HuH-7.5 (cell line): ENCODE data around the gene FH.

Source experiments
- DNase-seq: peaks from one replicate; pipeline ENCODE4 v3.0.0; 2011; ENCODE audit warnings: low spot score

FH gene

DNA sequence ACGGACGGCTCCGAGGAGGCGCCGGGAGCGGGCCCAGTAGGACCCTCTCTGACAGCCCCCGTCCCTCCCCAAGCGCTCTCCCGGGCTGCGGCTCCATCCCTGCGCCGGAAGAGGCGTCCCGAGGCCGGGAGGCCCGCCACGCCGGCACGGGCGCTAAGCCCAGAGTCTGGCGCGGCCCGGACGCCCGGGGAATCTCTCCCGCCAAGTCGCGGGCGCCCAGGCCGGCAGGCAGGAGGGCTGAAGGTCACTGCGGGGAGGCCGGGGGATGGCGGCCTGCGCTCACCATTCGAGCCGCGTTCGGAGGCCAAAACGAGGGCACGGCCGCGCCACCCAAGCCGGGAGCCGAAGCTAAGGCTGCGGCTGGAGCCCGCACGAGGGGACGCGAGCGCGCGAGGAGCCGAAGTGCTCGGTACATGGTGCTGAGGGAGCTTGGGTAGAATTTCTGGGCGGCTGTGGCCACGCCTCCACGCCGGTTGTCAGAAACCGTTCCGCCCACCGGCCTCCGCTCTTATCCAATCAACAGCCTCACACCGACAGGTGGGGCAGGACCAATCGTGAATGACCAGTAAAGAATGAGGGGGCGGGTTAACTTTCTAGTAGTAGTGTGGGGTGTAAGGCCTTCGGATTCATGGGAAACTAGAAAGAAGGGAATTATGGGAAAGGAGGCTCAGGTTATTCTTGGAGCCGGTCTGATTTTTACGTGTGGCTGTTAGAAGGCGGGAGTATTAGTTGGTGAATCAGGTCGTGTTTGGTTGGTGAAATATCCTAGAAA, at the start of gene FH:
TSS of gene FH (minus strand) at position 448 of the 772 bp plus-strand sequence. CDS start at position 415, 33 bp downstream.
- peak; percentile 71 for DNase-seq

DNA sequence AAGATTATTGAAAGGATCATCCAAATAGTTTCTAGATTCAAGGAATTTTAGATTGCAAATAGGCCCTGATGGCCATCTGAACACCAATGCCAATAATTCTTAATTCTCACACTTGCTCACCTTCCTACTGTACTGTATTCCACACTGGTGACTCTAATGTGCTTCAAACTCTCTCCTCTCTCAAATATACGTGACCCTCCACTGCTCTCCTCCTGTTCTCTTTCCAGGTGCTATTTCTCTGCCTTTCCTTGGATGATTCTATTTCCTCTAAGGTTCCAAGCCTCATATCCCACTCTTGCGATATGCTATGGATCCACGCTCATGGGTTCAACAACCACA, 41.3 kb upstream of the FH start:
- no peak for DNase-seq

DNA sequence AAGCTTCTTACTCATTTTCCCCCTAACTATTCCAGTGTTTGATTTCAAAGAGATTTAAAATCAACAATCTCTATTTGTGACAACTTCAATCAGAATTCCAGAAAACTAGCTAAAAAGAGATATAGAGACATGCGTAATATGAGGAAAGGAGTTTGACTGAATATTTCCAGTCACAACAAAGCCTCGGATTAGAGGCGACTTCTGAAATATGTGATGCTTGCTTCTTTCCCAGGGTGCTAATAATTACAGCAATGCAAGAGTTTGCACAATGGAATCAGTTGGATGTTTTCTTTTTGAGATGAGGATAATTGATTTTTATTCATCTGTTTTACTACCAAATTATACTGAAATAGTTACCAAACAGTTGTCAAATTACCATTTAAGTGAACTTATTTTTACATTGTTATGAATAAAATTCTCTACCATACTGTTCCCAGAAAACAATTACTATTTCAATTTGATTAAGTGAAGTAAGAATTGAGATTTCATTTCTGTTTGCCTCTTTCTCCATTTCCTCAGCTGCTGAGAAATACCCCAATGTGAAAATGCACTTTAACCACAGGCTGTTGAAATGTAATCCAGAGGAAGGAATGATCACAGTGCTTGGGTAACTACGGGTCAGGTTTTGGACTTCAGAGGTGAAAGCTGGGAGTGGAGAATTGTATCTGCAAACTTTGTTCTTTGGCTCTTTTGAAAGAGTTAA, 40.7 kb upstream of the FH start:
- peak; percentile 9 for DNase-seq

DNA sequence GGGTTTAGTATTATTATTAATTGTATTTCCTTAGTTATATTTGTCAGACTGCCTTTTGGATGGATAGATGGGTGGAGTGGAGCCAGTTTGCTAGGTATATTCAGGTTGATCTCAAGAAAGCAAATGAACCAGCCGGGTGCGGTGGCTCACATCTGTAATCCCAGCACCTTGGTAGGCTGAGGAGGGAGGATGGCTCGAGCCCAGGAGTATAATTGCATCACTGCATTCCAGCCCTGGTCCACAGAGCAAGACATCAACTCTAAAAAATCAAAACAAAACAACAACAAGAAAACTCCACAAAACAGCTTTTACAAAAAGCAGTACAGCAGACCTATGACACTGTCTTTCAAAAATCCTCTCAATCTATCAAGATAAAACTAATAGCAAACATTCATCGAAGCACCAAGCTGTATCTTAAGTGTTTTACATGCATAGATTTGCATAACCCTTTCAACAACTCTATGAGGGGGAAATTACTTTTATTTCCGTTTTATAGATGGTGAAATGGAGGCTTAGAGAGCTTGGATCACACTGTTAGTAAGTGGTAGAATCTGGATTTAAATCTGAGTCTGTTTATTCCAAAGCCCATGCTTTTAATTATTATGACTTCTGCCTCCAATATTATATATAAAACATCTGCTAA, 38.1 kb upstream of the FH start:
- DNase-seq = no peak

DNA sequence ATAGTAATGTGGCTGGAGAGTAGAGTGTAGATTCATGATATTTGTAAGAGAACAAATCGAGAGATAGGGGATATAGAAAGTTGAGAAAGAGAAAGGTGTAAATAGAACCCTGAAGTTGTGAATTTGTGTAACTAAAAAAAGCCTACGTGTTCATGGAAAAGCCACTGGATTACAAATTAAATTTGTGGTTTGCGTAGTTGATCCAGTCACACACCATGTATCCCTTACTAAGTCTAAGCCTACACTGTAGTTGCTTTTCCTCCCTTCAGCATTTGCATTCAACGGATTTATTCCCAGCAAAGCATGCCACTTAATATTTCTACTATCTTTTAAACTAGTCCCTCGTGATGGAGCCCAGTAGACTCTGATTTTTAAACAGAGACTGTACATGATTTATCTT, 37.5 kb upstream of the FH start:
- DNase-seq = no peak

DNA sequence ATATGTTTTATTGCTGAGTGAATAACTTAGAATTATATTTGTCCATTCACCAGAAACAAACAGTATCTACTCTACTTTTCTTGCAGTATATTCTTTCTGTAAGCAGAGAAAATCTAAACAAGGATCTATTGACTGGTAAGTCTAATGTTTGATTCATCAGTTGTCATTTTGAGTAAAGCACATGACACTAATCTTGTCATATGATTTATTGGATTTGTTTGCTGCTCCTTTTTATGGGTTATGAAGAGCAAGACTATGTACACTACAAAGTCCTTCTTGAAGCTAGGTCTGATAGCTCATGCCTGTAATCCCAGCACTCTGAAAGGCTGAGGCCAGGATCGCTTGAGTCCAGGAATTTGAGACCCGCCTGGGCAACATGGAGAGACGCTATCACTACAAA, 36.0 kb upstream of the FH start:
- no peak for DNase-seq

DNA sequence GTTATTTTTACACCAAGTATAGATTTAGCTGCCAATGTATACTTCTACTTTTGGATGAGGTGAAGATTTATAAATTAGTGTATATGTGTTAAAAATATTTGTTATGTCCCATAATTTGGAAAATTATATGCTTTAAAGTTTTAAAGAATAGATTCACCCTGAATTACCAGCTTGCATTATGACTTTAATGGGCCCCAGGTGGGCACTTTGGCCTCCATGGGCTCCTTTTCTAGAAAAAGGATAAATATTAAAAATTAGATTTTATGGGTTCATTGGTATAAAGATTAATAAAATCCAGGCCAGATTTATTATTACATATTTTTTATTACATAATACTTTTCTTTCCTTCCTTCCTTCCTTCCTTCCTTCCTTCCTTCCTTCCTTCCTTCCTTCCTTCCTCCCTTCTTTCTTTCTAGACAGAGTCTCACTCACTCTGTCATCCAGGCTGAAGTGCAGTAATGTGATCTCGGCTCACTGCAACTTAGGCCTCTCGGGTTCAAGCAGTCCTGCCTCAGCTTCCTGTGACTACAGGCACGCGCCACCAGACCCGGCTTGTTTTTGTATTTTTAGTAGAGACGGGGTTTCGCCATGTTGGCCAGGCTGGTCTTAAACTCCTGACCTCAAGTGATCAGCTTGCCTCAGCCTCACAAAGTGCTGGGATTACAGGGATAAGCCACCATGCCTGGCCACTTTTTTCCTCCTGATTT, 34.5 kb upstream of the FH start:
- no peak for DNase-seq

DNA sequence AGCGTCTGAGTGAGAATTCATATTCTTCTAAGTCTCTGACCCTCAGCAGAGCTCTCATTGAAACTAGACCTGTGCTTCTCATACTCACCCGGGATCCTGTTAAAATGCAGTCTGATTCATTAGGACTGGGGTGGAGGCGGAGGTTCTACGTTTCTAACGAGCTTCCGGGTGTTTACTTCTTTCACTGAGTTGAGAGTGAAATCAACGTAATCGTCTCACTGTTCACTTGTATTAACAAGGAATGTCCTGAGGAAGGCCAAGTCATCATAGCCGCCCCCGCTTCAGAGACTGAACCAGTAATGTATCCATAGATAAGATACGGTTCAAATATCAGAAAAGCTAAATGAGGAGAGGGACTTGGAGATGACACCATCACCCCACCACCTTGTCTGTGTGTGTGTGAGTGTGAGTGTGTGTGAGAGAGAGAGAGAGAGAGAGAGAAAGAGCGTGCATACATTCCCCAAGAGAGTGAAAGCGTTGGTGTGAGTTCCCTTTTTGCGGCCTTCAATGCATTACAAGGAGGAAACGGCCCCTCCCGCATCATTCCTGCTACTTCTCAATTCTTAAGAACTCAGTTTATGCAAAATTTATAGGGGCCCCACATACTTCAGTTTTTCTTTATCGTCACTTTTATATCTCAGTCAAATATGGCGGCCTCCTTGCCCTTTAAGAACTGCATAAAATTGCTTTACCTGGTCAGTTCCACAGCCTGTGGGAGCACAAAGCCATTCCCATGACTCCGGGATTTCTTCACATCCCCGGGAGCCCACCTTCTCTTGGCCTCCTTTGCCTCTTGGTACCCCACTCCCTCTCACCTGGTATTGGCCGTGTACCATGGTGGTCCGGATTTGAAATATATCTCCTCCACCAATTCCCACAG, 32.4 kb upstream of the FH start:
- no peak for DNase-seq

DNA sequence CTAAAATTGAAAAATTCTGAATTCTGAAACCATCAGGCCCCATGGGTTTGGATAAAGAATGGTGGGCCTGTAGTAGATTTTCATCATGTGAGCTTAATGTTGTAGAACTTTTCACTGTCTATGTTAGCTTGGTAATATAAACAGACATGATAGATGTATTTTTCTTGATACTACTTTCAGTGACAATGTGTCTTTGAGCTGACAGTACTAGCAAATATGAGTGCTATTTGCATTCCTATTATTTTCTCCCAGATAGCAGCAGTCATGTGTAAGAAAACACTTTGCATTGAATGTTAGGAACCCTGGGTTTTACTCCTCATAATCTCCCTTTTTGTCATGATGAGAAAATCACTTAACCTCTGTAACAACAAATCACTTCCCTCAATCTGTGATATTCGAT, 30.8 kb upstream of the FH start:
- DNase-seq = no peak

DNA sequence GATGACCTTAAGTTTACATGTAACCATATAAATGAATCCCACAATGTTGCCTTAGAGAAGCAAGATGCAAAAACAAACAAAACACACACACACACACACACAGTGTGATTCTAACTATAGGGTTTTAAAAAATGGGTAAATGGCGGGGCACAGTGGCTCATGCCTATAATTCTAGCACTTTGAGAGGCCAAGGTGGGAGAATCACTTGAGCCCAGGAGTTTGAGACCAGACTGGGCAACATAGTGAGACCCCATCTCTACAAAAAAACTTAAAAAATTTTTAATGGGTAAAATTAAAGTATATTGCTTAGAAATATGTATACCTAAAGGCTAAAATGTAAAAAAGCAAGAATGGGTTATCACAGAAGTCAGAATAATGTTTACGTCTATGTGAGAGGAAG, 28.5 kb upstream of the FH start:
- no peak for DNase-seq

DNA sequence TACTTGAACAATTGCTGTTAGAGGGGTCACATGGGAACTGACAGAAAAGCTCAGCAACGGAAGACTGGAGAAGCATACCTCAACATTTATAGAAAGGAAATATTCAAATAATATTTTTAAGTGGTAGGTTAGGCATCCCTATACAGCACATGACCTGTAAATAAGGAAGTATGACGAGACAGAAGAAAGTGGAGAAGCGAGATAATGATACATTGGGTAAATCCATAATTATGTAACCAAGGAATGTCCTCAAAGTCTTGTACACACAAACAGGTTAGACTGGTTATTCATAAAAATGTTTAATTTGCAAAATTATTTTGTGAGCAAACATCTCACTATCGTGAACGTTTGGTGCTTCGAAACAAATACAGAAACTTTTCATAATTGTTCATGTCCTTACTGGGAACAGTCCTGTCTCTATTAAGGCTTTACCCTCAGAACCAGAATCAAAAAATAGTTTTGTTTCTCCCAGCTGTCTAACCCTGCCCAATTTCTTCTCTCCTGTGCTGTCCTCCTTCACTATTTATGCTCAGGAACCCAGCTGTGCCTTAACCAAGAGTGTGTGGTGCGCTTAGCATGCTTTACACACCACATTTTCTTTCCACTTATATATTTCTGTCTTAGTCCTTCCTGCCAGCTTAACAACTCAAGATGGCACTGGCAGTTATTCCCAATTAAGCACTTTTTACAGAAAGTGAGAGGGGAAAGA, 22.8 kb upstream of the FH start:
- DNase-seq = no peak

DNA sequence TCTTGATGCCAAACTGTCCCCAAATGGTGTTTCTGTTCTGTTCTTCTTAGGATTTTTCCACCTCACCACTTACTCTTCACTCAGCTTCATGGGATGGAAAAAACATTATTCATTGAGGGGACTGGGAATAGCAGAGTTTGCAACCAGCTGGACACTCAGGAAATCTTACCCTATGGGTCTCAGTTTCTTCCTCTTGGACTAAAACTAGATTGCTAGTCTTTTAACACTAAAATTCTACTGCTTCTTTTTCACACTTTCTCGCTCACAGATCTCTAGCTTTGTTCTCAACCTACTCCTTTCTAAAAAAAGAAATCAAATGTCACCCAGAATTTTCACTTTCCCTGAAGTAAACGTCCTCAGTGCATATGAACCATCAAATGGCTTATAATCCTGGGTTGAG, 17.4 kb upstream of the FH start:
- DNase-seq = no peak

DNA sequence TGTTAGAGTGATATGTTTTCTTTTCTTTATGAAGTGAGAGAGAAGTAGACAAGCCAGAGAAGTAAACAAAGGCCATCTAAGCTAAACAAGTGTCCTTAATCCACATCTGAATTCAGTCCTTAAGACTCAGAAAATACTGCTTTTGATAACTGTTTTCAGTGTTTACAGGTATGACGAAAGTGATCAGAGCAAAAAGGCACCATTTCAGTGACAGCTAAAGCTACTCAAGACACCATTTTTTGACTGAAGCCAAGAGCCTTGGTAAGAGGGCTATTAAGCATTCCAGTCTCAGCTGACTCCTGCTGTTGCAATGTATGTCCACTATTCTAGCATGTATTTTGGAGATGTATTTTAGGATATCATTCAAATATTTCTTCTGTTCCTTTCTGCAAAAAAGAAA, 16.7 kb upstream of the FH start:
- no peak for DNase-seq

DNA sequence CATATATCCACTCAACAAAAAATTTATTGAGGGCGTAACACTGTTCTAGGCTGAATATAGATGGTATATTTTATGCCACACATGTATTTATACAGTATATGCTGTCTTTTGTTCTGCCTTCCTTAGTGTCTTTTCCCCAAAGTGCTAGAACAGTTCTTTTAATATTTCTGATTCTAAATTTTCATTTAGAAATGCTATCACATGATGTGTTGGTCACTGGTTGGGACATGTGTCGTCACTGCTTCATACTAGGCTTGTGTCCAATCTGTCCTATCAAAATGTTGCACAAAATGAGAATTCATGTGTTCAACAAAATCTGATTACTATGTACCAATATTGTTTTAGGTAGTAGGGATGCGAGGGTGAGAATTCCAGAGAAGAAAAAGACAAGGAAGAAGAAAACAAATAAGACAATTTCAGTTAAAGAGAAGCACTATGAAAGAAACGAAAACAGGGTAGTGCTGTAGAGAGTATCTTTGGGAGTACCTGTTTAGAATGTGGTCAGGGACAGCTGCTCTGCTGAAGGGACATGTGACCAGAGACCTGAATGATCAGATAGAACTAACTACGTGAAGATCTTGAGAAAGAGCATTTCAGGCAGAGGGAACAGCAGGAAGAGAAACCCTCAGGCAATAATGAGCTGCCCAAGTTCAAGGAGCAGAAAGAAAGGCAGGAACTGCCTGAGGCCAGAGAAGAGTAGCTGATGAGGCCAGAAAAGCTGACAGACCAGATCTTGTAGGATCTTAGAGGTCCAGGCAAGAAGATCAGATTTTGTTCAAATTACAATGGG, 14.0 kb upstream of the FH start:
- DNase-seq = no peak

DNA sequence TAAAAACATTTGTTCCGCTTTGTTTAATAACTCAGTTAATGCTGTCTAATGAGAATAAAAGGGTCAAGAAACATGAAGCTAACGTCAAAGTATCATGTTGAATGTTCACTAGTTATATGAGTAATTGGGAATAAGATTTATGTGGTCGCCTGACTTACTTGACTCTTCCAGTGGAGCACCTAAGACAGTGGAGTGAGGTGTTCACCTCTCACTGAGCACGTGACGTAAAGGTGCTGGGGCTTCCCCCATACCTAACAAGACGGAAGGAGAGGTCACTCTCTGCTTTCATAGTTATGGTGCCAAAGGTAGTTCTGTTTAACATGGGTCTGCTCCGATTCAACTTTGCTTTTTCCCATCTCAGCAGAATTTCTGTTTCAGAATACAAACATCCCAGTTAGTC, 13.3 kb upstream of the FH start:
- no peak for DNase-seq

DNA sequence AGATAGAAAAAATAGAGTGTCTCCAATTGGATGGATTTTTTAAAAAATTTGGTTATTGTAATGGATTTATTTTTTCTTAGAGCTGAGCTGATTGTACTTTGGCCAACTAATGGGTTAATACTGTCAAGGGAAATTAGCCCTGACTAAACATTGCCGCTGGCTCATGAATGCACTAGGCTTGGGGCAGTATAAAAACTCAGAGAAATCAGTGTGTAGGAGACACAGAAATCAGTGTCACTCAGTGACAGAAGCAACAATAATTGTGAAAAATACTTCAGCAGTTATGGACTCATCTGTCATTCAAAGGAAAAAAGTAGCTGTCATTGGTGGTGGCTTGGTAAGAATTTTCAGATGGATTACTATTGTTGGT, 12.6 kb upstream of the FH start, which contains the start of gene KMO:
TSS of gene KMO (plus strand) at position 217 of the 370 bp plus-strand sequence. CDS start at position 284, 67 bp downstream.
- DNase-seq = no peak

DNA sequence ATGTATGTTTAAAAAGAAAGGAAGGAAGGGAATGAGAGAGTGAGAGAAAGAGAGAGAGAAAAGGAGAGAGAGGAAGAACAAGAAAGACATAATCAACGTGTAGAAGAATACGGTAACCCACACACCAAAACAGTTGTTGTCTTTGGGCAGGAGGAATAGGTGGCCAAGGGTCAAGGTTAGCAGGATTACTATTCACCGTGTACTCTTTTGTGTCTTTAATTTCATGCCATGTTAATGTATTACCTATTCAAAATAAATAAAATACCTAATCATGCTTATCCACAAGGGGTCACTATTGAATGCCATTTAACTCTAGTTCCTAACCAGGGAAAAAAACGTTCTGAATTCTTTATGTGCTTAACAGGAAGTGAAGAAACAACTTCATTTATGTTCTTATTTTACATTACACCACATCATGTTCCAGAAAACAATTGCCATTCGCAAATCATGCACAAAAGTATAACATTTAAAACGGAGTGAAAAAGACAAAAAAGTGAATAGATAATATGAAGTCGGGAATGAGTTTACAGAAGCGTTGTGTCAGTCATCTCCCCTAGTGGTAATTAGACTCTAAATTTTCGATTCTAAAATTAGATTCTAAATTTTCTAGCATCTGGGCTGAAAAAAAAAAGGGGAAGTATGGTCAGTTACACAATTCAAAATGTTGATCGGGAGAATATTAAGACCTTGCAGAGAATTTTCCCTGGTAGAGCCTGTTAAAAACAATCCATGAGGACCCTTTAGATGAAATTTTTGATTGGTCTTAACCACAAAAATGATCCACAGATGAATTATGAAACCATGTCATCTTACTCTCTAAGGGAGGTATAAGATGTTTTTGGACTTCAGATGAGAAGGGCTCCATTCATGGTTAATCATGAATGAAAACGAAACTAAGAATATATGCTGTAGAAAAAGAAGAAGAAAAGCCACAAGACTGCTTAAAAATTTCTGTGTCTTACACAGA, 11.9 kb upstream of the FH start:
- peak; percentile 7 for DNase-seq

DNA sequence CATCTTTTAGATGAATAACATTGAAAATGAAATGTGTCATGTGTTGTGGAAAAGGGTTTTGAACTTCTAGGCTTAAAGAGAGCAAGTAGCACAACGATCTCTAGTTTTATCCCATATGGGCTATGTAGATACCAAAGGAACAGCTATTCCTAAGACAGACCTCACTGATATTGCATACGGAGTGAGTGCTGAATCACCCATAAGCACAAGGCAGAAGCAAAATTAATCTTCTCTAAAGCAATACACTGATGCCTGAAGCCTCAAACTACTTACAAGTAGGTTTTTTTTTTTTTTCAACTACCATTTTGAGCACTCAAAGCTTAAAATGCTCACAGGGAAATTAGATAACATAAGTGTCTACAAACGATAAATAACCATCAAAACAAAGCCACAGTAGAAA, 7.6 kb upstream of the FH start:
- DNase-seq = no peak

DNA sequence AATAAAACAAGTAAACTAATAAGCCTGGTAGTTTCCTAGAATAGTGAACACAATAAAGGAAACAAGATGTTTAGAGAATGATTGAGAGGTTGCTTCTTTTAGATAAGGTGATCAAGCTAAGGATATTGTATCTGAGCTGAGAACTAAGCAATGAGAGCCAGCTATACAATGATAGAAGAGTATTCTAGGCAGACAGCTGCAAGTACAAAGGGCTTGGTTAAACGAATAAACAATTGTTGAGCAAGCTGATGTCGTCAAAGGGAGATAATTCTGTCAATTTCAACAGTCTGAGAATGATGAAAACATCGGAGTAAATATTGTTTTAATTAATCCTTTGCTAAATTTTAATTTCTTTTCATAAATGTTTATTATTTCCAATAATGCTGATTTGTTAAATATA, 5.5 kb upstream of the FH start:
- no peak for DNase-seq
